ENCODE data around the gene TMEM156.

Gene TMEM156

DNA sequence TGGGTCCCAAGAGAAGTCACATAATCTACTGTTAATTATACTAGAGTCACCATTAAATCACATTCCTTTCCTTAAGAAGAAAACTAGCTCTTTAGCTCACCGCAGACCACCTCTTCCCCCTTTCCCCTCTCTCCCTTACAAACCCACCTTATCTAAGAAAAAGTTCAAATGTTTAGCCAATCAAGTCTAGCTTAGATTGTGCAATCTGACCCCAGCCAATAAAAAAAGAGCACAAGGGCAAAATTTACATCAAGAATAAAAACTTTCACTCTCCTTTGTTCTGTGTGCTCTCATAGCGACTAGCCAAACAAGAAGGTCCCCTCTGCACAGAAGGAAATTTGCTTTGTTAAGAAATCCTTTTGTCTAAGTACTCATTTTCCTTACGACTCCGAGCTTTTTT, 76.3 kb downstream of the TMEM156 start:
- no peak for DNase-seq

DNA sequence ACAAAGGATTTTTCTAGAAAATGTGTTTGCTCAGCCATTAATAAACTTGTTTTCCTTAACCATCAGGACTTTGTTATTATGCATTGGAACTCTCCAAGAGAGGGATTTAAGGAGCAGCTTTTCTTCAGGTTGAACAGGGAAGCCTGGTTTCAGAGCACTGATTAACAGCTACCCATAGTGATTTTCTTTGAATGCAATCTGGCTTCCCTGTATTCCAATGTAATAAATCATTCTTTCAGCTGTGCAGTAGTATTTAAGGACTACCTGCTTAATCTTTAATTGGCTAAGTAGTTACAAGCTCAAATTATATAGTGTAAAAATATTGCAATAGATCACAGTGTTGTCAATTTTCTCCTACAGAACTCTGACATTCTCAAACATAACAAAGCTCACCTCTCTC, 77.5 kb downstream of the TMEM156 start:
- no peak for DNase-seq

DNA sequence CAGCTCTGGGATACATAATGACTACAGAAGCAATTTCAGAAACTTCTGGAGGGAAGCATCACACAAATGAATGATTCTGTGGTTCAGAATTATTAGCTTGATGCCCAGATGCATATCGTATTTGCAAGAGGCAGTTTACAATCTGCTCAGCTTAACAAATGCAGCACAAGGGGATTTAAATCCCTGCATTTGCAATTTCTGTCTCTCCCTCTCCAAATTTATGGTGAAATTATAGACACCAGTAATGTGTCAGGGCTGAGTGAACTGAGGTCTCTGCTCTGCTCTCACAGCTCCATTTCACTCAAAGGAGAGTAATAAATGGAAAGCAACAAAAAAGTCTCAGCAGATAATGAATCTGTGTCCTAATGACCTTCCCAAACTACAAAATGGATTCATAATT, 80.2 kb downstream of the TMEM156 start:
- no peak for DNase-seq

DNA sequence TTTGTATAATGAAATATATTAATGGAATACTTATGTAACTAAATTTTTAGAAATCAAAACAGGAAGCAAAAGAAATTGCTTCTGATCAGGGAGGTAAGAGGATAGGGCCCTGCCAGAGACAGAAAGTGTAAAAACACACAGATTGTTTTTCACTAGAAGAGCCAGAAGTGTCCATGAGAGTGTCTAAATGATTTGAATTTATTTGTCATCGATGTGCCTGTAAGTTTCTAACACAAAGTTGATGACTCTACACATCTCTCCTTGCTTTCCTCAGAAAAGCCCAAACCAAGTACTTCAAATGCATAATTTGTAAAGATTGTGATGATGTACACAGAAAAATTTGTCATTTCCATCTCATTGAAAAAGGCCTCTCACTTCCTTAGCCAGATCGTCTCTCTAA, 80.6 kb downstream of the TMEM156 start:
- DNase-seq, result no peak

DNA sequence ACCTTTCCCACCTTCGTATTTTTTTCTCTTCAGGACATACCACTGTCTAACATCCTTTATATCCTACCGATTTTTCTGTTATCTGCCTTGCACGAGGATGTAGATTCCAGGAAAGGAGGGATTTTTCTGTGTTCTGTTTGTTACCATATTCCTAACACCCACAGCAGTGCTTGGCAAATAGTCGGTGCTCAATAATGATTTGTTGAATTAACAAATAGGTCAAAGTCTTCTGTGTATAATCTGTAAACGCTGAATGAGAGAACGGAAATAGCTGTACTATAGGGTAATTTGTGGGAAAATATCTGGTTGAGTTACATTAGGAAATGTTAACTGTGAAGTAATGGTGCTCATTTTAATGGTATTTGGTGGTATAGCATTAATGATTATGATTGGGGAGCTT, 81.5 kb downstream of the TMEM156 start:
- DNase-seq, result no peak

DNA sequence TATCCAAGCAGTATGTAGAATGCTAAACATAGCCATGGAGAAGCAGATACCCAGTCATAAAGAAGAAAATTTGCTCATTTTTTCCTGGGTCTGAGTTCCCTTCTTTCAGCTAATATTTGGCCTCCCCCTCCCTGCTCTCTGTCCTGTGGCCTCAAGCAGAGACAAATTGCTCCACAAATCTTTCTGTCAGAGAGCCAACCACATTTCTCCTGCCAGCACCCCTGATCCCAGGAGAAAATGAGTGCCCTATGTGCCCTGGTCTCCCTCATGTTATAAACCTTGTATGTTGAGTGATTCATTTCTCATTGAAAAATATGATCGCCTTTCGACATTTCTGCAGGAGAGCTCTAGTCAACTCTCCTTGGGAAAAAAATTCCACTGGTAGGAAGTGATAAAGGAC, 82.0 kb downstream of the TMEM156 start:
- peak; percentile 64 for DNase-seq

DNA sequence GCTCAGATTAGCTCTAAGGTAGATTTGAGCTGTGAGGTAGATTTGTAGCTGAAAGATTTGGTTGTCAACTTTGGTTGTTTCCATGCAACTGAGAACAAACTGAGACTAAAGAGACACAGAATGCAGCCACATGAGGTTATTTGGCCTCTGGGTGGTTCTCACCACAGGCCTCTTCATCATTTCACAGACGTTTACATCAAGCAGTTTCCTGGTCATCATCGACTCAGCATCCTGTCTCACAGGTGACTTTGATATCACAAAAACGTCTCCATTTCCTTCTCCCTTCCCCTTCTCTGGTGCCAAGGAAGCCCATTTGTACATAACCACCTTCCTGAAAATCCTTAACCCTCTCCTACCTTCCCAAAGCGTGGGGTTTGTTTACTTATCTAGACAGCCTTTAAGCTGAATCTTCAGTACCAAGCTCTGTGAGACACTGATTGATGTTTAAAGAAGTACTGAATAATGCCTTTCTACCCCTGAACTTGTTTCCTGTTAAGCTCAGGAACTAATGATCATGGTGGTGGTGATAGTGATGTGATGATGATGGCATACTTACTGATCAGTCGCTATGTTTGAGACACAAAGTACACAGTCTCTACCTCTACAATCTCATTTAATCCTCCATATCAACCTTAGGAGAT, 82.7 kb downstream of the TMEM156 start:
- no peak for DNase-seq

DNA sequence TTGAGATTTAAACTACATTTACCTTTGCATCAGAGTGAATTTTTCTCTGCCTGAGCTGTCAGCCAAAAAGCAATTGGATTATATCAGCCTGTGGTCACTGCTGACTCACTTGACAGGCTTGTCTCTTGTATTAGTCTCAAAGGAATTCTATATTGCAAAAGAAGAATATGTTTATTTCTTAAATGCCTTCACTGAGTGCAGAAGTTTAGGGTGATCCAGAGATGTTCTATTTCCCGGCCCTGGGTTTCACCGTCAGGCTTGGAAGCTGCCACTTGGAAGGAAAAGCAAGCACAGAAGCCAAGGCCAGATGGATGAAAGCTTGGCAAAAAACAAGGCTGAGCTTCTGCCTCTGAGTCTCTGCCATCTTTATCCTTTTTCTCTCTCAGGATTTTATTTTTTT, 83.7 kb downstream of the TMEM156 start:
- DNase-seq, result peak; percentile 91

DNA sequence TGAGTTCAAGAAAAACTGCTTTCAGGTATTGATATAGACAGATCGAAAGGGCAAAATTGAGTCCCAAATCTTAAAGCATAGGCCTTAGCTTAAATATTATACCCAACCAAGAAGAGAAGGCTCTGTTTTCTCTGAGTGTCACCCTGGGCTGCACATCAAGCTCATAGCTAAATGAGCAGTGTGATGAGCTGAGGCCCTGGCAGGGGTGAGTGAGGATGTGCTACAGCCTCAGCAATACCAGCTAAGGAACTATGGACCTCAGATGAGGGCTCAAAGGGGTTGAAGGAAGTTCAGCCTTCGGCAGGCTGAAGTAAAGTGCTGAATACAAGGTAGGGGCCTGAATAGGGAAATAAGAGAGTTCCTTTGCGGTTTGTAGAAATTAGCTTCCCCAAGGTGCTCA, 85.3 kb downstream of the TMEM156 start:
- no peak for DNase-seq

DNA sequence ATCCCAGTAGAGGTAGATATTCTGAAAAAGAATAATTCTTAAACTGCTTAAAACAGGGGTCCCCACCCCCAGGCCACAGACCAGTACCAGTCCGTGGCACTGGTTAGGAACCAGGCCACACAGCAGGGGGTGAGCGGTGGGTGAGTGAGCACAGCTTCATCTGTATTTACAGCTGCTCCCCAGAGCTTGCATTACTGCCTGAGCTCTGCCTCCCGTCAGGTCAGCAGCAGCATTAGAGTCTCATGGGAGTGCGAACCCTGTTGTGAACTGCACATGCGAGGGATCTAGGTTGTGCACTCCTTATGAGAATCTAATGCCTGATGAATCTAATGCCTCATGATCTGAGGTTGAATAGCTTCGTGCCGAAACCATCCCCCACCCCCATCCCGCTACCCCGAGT, 87.8 kb downstream of the TMEM156 start:
- DNase-seq, result no peak

DNA sequence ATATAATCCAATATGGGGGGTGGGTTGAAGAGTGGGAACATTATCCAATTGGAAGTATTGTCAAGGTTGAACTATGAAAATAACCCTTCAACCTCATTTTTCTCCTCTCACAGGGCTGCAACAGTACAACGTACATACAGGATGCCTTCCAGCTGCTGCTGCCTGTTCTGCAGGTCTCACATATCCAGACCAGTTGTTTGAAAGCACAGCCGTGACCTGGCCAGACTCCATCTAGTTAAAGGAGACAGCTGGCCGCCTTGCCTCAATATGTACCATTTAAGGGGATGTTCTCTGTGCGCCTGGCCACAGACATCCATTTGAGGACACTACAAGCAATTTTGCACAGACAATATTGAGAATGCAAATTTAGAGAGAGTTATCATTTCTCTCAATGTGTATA, 88.9 kb downstream of the TMEM156 start:
- DNase-seq, result no peak

DNA sequence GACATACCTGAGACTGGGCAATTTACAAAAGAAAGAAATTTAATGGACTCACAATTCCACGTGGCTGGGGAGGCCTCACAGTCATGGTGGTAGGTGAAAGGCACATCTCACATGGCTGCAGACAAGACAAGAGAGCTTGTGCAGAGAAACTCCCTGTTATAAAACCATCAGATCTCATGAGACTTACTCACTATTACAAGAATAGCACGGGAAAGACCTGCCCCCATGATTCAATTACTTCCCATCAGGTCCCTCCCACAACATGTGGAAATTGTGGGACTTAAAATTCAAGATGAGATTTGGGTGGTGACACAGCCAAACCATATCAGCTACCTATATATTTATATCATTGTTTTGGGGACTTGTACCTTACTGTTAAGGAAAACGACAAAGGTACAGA, 90.3 kb downstream of the TMEM156 start:
- DNase-seq, result peak; percentile 34

DNA sequence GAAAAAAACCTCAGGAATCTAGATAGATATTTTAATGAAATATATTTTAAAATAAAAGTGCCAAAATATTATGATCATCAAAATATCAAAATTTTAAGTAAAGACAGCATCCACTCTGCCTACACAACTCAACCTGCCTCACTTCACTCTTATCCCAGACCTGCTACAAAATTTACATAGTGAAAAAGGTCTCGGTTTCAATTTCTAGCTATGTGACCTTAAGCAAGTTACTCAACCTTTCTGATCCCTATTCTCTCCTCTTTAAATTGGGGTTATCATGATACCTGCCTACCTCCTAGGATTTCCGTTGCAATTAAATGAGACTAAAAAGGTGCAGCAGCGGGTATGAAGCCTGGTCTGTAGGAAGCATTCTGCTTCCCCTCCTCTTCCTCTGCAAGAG, 91.7 kb downstream of the TMEM156 start:
- no peak for DNase-seq

DNA sequence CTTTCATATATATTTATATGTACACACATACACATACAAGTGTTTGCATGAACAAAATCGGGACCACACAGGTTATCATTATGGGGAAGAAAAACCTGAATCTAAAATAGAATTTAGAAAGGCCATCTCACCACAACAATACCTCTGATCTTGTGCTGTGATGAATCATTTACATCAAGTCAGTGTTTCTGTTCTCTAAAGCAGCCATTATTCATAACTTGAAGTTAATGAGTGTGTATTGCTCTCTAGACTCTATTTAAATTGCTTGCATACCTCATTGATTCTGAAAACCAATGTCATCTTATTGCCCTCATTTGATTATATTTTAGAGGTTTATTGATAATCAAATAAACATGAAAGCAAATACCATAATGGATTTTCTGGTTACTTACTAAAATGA, 93.0 kb downstream of the TMEM156 start:
- DNase-seq, result no peak

DNA sequence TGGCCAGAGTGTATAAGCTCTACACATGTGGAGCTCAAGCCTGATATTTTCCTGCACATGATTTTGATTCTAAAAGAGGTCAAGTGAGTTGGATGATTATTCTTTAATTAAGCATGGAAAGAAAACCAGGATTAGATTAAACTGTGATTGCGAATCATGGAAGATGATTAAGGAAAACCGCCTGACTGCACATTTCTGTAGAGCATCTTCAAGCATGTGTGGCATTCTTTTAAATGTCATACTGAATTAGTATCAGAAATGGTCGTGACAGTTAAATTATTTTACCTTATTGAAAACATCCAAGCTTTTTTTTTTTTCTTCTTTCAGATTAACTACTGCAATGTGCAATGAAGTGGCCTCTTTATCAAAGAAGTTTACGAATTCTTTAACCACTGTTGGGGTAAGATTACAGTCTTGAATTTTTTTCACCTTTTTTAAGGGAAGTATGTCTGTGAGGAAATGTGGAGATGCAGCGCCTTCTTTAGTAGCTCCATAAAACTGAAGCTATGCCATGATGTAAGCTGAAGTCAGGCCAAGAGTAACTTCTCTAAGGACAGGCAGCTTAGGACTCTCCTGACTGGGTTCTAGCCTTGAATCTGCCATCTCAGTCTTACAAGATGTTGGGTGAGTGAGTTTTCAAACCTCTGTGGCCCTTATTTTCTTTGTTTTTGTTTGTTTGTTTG, 96.7 kb downstream of the TMEM156 start:
- no peak for DNase-seq

DNA sequence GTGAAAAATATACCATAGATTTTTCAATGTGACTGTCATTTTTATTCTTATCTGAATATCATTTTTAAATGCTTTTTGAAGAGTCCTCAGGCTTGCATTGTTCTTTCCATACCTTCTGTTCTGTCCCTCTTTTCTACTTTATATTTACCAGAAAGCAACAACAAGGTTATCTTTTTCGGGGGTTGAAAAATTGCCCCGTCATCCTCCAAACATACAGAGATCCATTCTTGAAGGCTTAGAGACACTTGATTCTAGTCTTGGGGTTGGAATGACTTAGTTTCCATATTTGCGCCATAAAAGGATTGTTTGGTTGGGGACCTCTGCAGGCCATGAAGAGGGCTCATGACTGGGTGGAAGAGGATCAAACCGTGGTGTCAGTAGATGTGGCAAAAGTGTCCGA, 101.1 kb downstream of the TMEM156 start:
- no peak for DNase-seq

DNA sequence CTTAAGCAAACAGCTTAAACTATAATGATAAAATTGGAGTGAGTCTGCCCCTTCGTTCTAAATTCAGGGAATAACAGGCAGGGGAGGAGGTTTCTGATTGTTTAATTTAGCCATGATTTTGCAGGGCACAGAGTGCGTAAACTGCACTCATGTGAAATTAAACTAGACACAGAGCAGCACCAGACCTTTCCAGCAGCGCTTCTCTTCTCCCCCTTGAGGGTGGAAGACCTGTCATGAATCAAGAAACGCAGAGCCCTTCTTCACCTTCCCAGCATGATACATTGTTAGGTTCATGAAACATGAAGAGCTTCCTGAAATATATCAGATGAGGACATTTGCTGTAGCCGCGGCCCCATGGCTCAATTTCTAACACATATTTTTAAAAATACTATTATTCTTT, 101.5 kb downstream of the TMEM156 start:
- DNase-seq, result no peak

DNA sequence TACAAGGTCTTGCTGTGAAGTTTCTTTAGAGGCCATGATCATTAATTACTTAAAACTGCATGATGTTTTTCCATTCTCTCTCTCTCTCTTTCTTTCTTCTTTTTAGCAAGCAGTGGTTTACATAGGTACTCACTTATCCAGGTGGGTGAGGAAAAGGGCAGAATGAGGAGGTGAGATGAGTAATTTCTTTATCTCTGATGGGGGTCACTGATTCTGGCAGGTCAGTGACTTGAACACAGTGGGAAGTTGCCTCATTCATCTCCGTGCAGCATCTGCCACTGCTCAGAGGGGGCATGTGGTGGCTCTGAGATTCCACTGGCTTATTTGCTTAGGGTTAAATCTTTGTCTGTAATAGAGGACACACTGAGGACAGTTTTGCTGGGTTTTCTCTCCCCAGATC, 102.0 kb downstream of the TMEM156 start:
- no peak for DNase-seq

DNA sequence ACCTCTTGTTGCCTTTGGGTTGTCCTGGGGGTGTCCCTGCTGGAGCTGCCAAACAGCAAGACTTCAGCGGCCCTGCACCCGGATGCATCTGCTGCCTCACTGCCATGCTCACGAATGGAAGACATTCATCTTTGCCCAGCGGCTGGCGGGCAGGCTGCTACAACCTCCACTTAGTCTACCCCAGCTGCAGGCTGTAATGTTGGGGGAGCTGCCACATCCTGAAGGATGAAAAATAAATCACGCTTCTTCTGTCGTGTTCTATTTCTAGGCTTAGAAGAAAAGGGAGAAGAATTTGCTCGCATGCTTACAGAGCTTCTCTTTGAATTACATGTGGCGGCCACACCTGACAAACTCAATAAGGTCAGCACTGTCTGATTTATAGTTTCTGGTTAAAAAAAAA, 103.2 kb downstream of the TMEM156 start:
- DNase-seq, result no peak

DNA sequence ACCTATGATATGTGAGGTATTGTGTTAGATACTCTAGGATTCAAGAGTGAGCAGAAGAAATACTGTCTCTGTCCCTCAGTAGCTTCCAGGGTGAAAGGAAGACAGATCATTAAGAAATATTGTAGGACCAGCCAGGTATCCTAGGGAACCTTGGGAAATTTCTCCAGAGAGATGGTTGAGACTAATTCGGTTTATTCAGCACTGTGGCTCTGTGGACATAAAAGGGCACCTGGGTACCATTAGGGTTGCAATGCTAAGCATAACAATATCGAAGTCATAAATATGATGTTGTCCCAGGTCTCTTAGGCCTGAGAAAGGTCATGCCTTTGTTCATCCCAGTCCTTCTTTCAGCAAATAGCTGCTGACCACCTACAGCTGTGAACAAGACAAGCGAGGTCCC, 103.6 kb downstream of the TMEM156 start:
- DNase-seq, result no peak

DNA sequence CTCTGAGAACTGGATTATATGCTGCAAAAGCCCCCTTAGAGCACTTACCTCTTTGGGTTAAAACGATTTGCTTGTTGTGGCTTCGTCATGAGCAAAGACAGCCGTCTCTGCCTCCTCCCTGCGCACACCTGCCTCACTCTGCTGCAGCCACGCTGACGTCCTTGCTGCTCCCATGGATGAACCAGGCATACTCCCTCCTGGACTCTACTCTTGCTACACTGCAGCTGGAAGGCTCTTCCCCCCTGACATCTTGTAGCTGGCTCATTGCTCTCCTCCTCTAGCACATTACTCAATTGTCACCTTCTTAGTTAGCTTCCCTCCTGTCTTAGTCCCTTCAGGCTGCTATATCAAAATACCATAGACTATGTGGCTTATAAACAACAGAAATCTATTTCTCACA, 105.3 kb downstream of the TMEM156 start:
- no peak for DNase-seq

DNA sequence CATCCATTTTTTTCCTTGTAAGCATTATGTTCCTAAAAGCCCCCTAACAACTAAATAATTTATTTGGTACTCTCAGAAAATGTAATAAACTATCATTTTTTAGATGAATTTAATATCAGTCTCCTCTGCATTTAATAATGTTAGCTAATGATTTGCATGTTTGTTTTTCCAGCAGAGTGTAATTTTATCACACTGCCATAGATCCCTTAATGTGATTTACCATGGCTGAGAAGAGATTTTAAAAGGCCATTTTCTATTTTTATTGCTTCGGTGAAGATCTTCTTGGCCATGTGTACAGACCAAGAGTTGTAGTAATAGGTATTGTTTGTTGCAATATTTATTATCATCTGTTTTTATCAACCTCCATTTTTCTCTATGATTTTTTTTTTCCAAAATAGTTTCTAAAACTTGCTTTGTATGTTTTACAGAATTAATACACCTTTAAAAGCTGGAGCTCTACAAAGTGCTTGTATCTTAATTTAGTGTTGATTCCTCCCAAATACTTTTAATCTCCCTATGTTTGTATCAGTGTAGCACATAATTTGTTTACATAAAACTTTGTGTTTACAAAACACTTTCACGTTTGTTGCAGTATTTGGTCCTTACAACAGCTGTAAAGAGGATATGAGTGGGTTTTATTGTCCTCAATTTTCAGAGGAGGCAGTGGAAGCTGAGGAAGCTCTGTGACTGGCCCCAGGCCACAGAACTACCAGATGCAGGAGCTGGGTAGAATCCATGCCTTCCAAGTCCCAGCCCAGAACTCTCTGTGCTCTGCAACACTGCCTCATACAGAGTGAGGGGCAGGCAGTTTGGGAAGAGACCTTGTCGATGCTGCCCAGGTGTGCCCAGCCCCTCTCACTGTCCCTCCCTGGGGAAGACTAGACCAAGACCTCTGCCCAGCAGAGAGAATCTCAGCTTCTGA, 106.5 kb downstream of the TMEM156 start:
- no peak for DNase-seq

DNA sequence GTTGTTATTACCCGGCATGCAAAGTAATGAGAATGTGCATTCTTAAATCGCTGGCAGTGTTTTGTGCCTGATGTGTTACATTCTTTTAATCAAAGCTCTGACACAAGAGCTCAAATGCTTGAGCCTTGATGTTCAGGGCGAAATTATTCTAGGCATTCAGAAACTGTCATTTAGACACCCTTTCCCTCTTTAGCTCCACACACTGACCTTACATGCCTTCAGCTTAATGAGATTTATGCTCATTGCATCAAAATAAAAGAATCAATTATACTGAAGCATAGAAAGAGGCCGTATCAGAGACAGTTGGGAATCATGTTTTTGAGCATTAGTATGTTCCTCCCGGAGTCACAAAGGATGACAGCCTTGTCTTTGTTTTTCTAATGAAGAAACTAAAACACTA, 107.9 kb downstream of the TMEM156 start:
- no peak for DNase-seq

DNA sequence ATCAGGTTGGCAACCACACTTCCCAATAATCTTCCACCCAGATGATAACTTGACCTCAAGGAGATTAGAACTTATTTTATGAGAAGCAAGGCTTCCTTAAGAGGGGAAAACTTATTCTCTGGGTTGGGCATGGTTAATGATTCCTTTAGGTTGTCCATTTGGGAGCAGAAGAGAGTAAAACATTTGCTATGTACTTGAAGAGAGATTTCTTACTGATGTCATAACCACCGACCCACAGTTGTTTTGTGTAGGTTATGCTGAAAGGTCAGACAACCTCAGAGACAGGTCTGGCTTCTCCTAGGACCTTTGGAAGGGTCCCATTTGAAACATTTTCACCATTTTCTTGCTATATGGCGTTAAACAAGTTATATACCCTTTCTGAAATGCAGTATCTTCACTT, 108.5 kb downstream of the TMEM156 start:
- DNase-seq, result no peak
